Duodenal mucosa (tissue), 2 donors: ENCODE measurements around the gene STK32C.

ENCODE experiments used
- H3K27ac ChIP-seq: one replicate; pipeline ENCODE4 v1.7.0; 2013; ENCODE audit warnings: low read depth, low read length
- H3K27me3 ChIP-seq, 2 donors: one replicate each; pipeline ENCODE4 v1.7.0; 2013; ENCODE audit warnings: low read length in 2 of 2, control low read depth in 1 of 2; ENCODE audit not compliant: insufficient read depth in 2 of 2, control insufficient read depth in 1 of 2
- H3K36me3 ChIP-seq, 2 donors: one replicate each; pipeline ENCODE4 v1.7.0; 2013; ENCODE audit warnings: low read length in 2 of 2, control low read depth in 1 of 2; ENCODE audit not compliant: insufficient read depth in 2 of 2, control insufficient read depth in 1 of 2
- H3K4me1 ChIP-seq, 2 donors: one replicate each; pipeline ENCODE4 v1.7.0; 2013; ENCODE audit warnings: low read length in 2 of 2, control low read depth in 1 of 2; ENCODE audit not compliant: insufficient read depth in 2 of 2, control insufficient read depth in 1 of 2
- H3K4me3 ChIP-seq, 2 donors: one replicate each; pipeline ENCODE4 v1.7.0; 2013; ENCODE audit warnings: low read length in 2 of 2, low read depth in 1 of 2
- H3K9ac ChIP-seq, 2 donors: one replicate each; pipeline ENCODE4 v1.7.0; 2013; ENCODE audit warnings: low read length in 2 of 2, low read depth in 1 of 2
- H3K9me3 ChIP-seq, 2 donors: one replicate each; pipeline ENCODE4 v1.7.0; 2013; ENCODE audit warnings: low read length in 2 of 2, control low read depth in 1 of 2; ENCODE audit not compliant: control insufficient read depth in 1 of 2

STK32C gene

GRCh38 chr10:132350391-132350790 is 42.6 kb upstream of the STK32C start:
- Histone ChIP-seq H3K27me3 (no peaks in the 10 kb centered on the region), H3K27ac (no peak overlapping the region), H3K4me1 (no peaks in the 10 kb centered on the region), H3K9ac (no peak overlapping the region), H3K36me3 (peaks cover 3 to 15% of the 10 kb centered on the region in 2 donors), H3K9me3 (no peaks in the 10 kb centered on the region), H3K4me3 (no peak overlapping the region)

GRCh38 chr10:132349766-132350165 is 42.0 kb upstream of the STK32C start:
- Histone ChIP-seq H3K9me3 (no peaks in the 10 kb centered on the region), H3K27ac (no peak overlapping the region), H3K27me3 (no peaks in the 10 kb centered on the region), H3K36me3 (peaks cover 3 to 17% of the 10 kb centered on the region in 2 donors), H3K4me1 (no peaks in the 10 kb centered on the region), H3K9ac (no peak overlapping the region), H3K4me3 (no peak overlapping the region)

GRCh38 chr10:132347931-132348267 is 40.1 kb upstream of the STK32C start:
- no peak overlapping the region for H3K9ac ChIP-seq
- no peak overlapping the region for H3K27ac ChIP-seq
- peaks cover 6 to 27% of the 10 kb centered on the region in 2 donors for H3K36me3 ChIP-seq

GRCh38 chr10:132347211-132347930 is 39.6 kb upstream of the STK32C start:
- Histone ChIP-seq H3K36me3 (peaks cover 6 to 27% of the 10 kb centered on the region in 2 donors), H3K4me3 (no peak overlapping the region), H3K4me1 (no peaks in the 10 kb centered on the region), H3K9ac (no peak overlapping the region), H3K9me3 (no peaks in the 10 kb centered on the region), H3K27ac (no peak overlapping the region), H3K27me3 (no peaks in the 10 kb centered on the region)

More at GRCh38 chr10:132347931-132348267, 40.1 kb upstream of the STK32C start:
- no peak overlapping the region for H3K4me3 ChIP-seq
- no peaks in the 10 kb centered on the region for H3K27me3 ChIP-seq
- no peaks in the 10 kb centered on the region for H3K4me1 ChIP-seq
- no peaks in the 10 kb centered on the region for H3K9me3 ChIP-seq

GRCh38 chr10:132346806-132347205 is 39.1 kb upstream of the STK32C start:
- Histone ChIP-seq H3K4me3 (no peak overlapping the region), H3K9me3 (no peaks in the 10 kb centered on the region), H3K9ac (no peak overlapping the region), H3K27me3 (no peaks in the 10 kb centered on the region), H3K36me3 (peaks cover 6 to 30% of the 10 kb centered on the region in 2 donors), H3K4me1 (no peaks in the 10 kb centered on the region), H3K27ac (no peak overlapping the region)

- no peaks in the 10 kb centered on the region for H3K4me1 ChIP-seq
- no peak overlapping the region for H3K9ac ChIP-seq
- no peak overlapping the region for H3K4me3 ChIP-seq
- H3K27ac ChIP-seq, result no peak overlapping the region
- H3K9me3 ChIP-seq, result no peaks in the 10 kb centered on the region
- H3K27me3 ChIP-seq, result no peaks in the 10 kb centered on the region
- peaks cover 6 to 30% of the 10 kb centered on the region in 2 donors for H3K36me3 ChIP-seq
Observed at GRCh38 chr10:132345345-132345744, 37.6 kb upstream of the STK32C start.

GRCh38 chr10:132344386-132344785 is 36.6 kb upstream of the STK32C start:
- H3K27ac ChIP-seq, result no peak overlapping the region
- H3K4me1 ChIP-seq, result no peaks in the 10 kb centered on the region
- H3K4me3 ChIP-seq, result no peak overlapping the region
- no peak overlapping the region for H3K9ac ChIP-seq
- no peaks in the 10 kb centered on the region for H3K9me3 ChIP-seq
- peaks cover 6 to 30% of the 10 kb centered on the region in 2 donors for H3K36me3 ChIP-seq
- H3K27me3 ChIP-seq, result no peaks in the 10 kb centered on the region

- no peaks in the 10 kb centered on the region for H3K9me3 ChIP-seq
- no peak overlapping the region for H3K4me3 ChIP-seq
- peaks cover 3 to 20% of the 10 kb centered on the region in 2 donors for H3K36me3 ChIP-seq
- H3K27ac ChIP-seq, result no peak overlapping the region
- H3K27me3 ChIP-seq, result no peaks in the 10 kb centered on the region
- H3K4me1 ChIP-seq, result no peaks in the 10 kb centered on the region
- H3K9ac ChIP-seq, result no peak overlapping the region
Observed at GRCh38 chr10:132342553-132342952, 34.8 kb upstream of the STK32C start.

GRCh38 chr10:132341781-132342180 is 34.0 kb upstream of the STK32C start:
- Histone ChIP-seq H3K4me1 (peaks cover 0 to under 1% of the 10 kb centered on the region in 2 donors), H3K27ac (no peak overlapping the region), H3K9me3 (no peaks in the 10 kb centered on the region), H3K4me3 (no peak overlapping the region), H3K36me3 (peaks cover 3 to 20% of the 10 kb centered on the region in 2 donors), H3K9ac (no peak overlapping the region), H3K27me3 (no peaks in the 10 kb centered on the region)

GRCh38 chr10:132341017-132341416 is 33.3 kb upstream of the STK32C start:
- Histone ChIP-seq H3K27ac (no peak overlapping the region), H3K36me3 (peaks cover 3 to 20% of the 10 kb centered on the region in 2 donors), H3K27me3 (no peaks in the 10 kb centered on the region), H3K4me1 (peaks cover 6 to 8% of the 10 kb centered on the region in 2 donors), H3K9ac (no peak overlapping the region), H3K9me3 (no peaks in the 10 kb centered on the region), H3K4me3 (no peak overlapping the region)
